ENCODE measurements around the gene SPAG17. TPM values are rescaled to one million over a fixed set of nuclear protein-coding genes. Genes with fewer than 3 reads are reported as not detected.

SPAG17 gene
- total RNA-seq, 1 experiment from 2014 or later: not detected

- intact Hi-C loops (cut with micrococcal nuclease): no loop called here
- no peak for DNase-seq (ENCODE audit: unreplicated experiment)
- POLR2A ChIA-PET: interaction anchor here (0.5 kb wide), 1 partner anchor 211 kb away, joined by 6 read pairs; no protein-coding TSS in a partner anchor
- Mint-ChIP-seq H3K4me3 (ENCODE audit: unreplicated experiment) (no peak overlapping the region), H3K4me1 (ENCODE audit: insufficient read depth, unreplicated experiment) (no peaks in the 10 kb centered on the region), H3K27me3 (ENCODE audit: insufficient read depth, unreplicated experiment) (no peaks in the 10 kb centered on the region), H3K9me3 (ENCODE audit: unreplicated experiment) (no peaks in the 10 kb centered on the region), H3K27ac (ENCODE audit: low read depth, unreplicated experiment) (no peak overlapping the region), H3K36me3 (ENCODE audit: insufficient read depth, unreplicated experiment) (peaks cover 6% of the 10 kb centered on the region)
- CTCF ChIA-PET: no interaction called here
- no peak for TF ChIP-seq CTCF (IDR thresholded peaks at IDR 0.05; ENCODE audit: unreplicated experiment)
- no TSS peak for BruUV-seq (replicated peaks)
Measured at GRCh38 chr1:118007391-118007790, 177.6 kb downstream of the SPAG17 start.

- Mint-ChIP-seq H3K9me3 (ENCODE audit: unreplicated experiment) (peaks cover 5% of the 10 kb centered on the region), H3K4me1 (ENCODE audit: insufficient read depth, unreplicated experiment) (no peaks in the 10 kb centered on the region), H3K36me3 (ENCODE audit: insufficient read depth, unreplicated experiment) (peaks cover 10% of the 10 kb centered on the region), H3K27me3 (ENCODE audit: insufficient read depth, unreplicated experiment) (no peaks in the 10 kb centered on the region), H3K27ac (ENCODE audit: low read depth, unreplicated experiment) (no peak overlapping the region), H3K4me3 (ENCODE audit: unreplicated experiment) (no peak overlapping the region)
- POLR2A ChIA-PET: no interaction called here
- intact Hi-C loops (cut with micrococcal nuclease): no loop called here
- no peak for TF ChIP-seq CTCF (IDR thresholded peaks at IDR 0.05; ENCODE audit: unreplicated experiment)
- no TSS peak for BruUV-seq (replicated peaks)
- DNase-seq (ENCODE audit: unreplicated experiment): no peak
- CTCF ChIA-PET: interaction anchor here (0.6 kb wide), 1 partner anchor 1281 kb away, joined by 4 read pairs; no protein-coding TSS in a partner anchor
Measured at GRCh38 chr1:118004312-118004711, 180.7 kb downstream of the SPAG17 start.

- Mint-ChIP-seq H3K4me1 (ENCODE audit: insufficient read depth, unreplicated experiment) (no peaks in the 10 kb centered on the region), H3K4me3 (ENCODE audit: unreplicated experiment) (no peak overlapping the region), H3K27ac (ENCODE audit: low read depth, unreplicated experiment) (no peak overlapping the region), H3K36me3 (ENCODE audit: insufficient read depth, unreplicated experiment) (no peaks in the 10 kb centered on the region), H3K27me3 (ENCODE audit: insufficient read depth, unreplicated experiment) (no peaks in the 10 kb centered on the region), H3K9me3 (ENCODE audit: unreplicated experiment) (peaks cover 7% of the 10 kb centered on the region)
- DNase-seq (ENCODE audit: unreplicated experiment): no peak
- ChIA-PET CTCF (no interaction called here), POLR2A (no interaction called here)
- no peak for TF ChIP-seq CTCF (IDR thresholded peaks at IDR 0.05; ENCODE audit: unreplicated experiment)
- no TSS peak for BruUV-seq (replicated peaks)
- intact Hi-C loops (cut with micrococcal nuclease): no loop called here
Measured at GRCh38 chr1:117985973-117986372, 199.1 kb downstream of the SPAG17 start.

GRCh38 chr1:117985239-117985638, 199.8 kb downstream of the SPAG17 start:
- Mint-ChIP-seq H3K4me1 (ENCODE audit: insufficient read depth, unreplicated experiment) (no peaks in the 10 kb centered on the region), H3K27ac (ENCODE audit: low read depth, unreplicated experiment) (no peak overlapping the region), H3K27me3 (ENCODE audit: insufficient read depth, unreplicated experiment) (no peaks in the 10 kb centered on the region), H3K9me3 (ENCODE audit: unreplicated experiment) (peaks cover 7% of the 10 kb centered on the region), H3K36me3 (ENCODE audit: insufficient read depth, unreplicated experiment) (no peaks in the 10 kb centered on the region), H3K4me3 (ENCODE audit: unreplicated experiment) (no peak overlapping the region)
- no TSS peak for BruUV-seq (replicated peaks)
- DNase-seq (ENCODE audit: unreplicated experiment): peak; percentile 11
- intact Hi-C loops (cut with micrococcal nuclease): no loop called here
- no peak for TF ChIP-seq CTCF (IDR thresholded peaks at IDR 0.05; ENCODE audit: unreplicated experiment)
- CTCF ChIA-PET: no interaction called here
- POLR2A ChIA-PET: interaction anchor here (0.8 kb wide), 1 partner anchor 88 kb away, joined by 3 read pairs; no protein-coding TSS in a partner anchor

Data from MCF 10A (cell line).